GM19099 (cell line): ENCODE results near the gene CADPS2.

Source experiments
- POLR2A ChIP-seq: IDR thresholded peaks from 3 replicates; pipeline ENCODE4 v1.6.1; 2011; ENCODE audit warnings: low read depth; ENCODE audit not compliant: insufficient read length; ENCODE audit errors: extremely low read depth

CADPS2 gene

DNA sequence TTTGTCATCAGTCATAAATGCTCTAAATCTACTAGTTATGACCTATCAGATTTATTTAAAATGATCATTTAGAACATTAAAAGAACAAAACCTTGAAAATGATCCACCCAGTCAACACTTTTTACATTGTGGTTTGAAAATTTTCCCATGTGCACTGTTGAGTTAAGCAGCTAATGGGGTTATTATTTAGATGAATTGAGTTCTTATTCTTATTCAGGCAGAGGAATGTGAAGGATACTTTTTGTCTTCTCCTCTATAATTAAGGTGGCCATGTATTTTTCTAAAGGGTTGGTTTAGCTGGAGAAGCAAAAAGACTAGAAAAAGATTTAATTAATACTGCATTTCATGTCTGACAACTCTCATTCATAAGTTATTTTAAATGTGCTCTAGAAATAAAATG, 506.8 kb downstream of the CADPS2 start:
- TF ChIP-seq POLR2A: no peak

- no peak for TF ChIP-seq POLR2A
Observed at GRCh38 chr7:122369756-122370155, 516.5 kb downstream of the CADPS2 start.

DNA sequence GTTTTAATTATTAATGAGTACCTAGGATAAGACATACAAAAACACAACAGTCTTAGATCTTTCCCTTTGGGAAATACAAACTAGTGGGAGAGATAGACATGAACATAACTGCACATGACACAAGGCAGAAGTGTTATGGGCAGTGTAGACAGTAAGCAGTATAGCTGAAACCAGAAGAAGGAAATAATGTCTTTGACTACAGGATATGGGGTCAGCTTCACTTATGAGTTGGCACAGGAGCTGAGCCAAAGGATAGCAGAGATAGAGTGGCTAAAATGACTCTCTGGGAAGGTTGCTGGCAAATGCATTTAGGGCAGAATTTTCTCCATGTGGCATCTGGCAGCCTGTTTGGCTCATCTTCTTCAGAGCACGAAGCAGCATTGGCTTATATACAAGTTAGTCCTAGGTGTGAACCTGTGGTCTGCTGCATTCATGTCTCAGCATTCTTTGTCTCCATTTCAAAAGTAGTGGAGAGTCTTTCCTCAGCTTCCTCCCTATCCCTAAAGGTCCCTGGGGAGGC, 521.4 kb downstream of the CADPS2 start:
- no peak for TF ChIP-seq POLR2A

GRCh38 chr7:122363144-122363543, 523.1 kb downstream of the CADPS2 start:
- no peak for TF ChIP-seq POLR2A

GRCh38 chr7:122362473-122362872, 523.8 kb downstream of the CADPS2 start:
- TF ChIP-seq POLR2A: no peak

- no peak for TF ChIP-seq POLR2A
Observed at GRCh38 chr7:122354656-122355055, 531.6 kb downstream of the CADPS2 start.

DNA sequence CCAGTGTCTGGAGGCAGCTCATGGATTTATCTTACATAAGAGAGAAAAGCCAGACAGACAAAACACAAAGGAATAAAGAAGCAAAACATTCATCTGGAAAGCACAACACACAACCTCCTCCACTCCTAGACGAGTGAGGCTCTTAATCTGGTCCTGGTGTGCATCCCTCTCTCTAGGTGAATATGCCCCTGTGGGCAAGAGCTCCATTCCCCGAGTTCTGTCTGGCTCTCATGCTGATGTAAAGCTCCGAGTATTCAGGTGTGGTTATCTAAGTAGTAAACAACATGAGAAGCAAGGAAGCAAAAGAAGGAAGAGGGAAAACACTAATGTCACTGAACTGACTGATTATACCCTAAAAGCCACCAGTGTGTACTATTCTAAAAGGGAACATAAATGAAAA, 533.8 kb downstream of the CADPS2 start:
- TF ChIP-seq POLR2A: no peak

DNA sequence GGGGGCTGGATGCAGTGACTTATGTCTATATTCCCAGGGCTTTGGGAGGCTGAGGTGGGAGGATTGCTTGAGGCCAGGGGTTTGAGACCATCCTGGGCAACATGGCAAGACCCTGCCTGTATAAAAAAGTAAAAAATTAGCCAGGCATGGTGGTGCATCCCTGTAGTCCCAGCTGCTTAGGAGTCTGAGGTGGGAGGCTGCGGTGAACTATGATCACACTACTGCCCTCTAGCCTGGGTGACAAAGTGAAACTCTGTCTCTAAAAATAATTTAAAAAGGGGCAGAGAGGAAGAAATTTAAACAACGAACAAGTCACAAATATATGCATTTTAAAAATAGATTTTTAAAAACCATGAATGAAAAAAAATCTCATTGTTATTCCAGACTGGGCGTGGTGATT, 535.6 kb downstream of the CADPS2 start:
- no peak for TF ChIP-seq POLR2A

DNA sequence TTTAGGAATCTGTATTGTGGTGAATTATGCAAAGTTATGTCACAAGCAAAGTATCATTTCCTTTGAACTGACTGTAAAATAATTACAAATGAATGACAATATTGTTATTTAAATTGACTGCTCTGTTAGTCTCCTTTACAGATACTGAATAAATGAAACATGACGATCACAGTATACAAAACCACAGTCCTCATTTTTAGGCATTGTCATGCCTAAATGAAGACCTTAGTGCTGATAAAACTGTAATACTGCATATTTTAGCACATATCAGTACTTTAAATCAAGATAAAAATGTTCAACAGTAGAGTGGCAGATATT, 542.0 kb downstream of the CADPS2 start:
- TF ChIP-seq POLR2A: no peak

DNA sequence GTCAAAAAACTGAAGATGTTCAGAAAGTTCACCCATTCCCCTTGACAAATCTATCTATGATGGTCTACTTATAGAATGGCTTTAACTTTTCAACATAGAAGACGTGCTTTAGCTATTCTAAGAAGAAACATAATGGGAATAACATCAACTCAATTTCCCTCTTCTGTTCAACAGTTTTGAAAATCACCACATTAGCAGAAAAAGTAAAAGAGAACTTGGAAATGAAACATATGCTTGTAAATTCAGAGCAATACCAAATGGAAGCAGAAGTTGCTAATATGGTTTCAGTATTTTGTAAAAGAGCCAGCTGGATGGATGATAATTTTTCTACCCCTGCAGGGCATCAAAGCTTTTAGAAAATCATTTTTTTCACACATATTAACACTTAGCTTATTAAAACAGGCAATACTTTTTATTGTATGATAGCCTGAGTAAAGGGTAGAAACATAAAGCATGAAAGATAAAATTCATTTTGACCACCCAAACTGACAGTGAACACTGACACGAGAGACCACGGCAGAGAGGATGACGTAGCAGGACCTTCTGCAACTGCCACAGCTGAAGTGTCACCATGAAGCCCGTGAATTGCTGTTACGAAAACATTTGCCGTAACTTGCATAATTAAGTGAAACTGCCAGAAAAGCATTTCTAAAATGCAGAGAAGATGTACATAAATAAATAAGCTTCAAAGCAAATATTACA, 542.5 kb downstream of the CADPS2 start:
- no peak for TF ChIP-seq POLR2A

- TF ChIP-seq POLR2A: no peak
Observed at GRCh38 chr7:122340427-122340826, 545.8 kb downstream of the CADPS2 start.

DNA sequence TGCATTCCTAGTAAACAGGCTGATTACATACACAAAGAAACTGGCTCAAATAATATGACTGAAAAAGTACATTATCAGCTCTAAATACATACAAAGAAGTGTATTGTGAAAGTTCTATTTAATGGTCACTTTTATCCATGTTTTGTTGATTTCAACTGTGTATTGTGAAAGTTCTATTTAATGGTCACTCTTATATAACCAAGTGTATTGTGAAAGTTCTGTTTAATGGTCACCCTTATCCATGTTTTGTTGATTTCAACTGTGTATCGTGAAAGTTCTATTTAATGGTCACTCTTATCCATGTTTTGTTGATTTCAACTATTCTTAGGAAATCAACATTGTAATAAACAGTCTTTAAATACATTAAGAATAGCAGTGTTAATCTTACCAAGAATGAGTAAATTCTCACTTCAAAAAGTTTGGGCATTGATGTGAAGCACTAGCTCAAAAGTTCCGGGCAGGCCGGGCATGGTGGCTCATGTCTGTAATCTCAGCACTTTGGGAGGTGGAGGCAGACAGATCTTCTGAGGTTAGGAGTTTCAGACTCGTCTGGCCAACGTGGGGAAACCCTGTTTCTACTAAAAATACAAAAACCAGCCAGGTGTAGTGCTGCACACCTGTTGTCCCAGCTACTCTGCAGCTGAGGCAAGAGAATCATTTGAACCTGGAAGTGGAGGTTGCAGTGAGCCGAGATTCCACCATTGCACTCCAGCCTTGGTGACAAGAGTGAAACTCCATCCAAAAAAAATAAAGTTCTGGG, 546.9 kb downstream of the CADPS2 start:
- TF ChIP-seq POLR2A: no peak

- no peak for TF ChIP-seq POLR2A
Observed at GRCh38 chr7:122337011-122337410, 549.2 kb downstream of the CADPS2 start.

GRCh38 chr7:122329145-122329802, 557.0 kb downstream of the CADPS2 start:
- no peak for TF ChIP-seq POLR2A

- TF ChIP-seq POLR2A: no peak
Observed at GRCh38 chr7:122327969-122328368, 558.3 kb downstream of the CADPS2 start.
